Measurements from ENCODE around the gene ARL17B.
"Not testable (repeated sequence)": the region's sequence is repeated elsewhere in the genome, so short reads cannot be mapped to it uniquely, and the experiment has no call there.

ARL17B gene

DNA sequence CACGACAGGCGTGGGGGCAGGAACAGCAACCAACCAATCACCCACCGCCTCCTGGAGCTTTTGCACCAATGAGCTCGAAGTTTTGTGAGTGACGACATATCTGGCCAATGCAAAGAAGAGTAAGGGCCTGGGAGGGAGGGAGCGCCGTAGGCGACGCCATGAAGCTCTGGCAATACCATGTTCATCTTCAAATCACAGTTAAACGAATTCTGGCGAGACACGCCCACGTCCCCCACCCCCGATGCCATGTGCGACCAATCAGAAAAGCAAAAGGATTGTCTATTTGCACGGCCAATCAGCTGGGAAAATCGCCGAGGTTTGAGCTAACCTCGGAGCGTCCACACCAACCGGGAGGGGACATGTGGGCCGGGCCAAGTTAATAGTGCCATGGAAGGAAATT lies at the start of gene ARL17B:
TSS of gene ARL17B (minus strand) at position 12 of the 400 bp plus-strand sequence. CDS start 3,369 bp downstream, outside the sequence.
- DNase-seq = not testable (repeated sequence)

DNA sequence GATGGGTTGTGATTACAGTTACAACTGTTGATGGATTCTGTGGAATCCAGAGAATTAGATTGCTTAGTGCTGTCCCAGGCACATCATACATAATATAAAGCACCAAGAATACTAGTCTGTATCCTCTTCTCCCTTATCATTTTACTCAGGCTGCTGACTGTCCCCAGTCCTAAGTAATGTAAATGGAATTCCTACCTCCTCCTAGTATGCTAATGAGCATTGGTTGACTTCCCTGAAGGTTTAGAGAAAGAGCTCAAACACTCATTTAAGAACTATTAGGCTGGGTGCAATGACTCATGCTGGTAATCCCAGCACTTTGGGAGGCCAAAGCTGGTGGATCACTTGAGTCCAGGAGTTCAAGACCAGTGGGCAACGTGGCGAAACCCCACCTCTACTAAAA lies 48.3 kb upstream of the ARL17B start:
- not testable (repeated sequence) for DNase-seq

DNA sequence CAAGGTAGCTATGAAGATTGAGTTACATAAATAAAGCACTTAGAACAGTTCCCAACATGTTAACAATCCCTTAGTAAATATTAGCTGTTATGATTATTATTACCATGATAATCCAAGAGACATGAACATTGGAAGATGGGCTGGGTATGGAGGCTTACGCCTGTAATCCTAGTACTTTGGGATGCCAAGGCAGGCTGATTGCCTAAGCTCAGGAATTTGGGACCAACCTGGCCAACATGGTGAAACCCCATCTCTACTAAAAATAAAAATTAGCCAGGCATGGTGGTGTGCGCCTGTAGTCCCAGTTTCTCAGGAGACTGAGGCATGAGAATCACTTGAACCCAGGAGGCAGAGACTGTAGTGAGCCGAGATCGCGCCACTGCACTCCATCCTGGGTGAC lies 45.6 kb upstream of the ARL17B start:
- DNase-seq = not testable (repeated sequence)

DNA sequence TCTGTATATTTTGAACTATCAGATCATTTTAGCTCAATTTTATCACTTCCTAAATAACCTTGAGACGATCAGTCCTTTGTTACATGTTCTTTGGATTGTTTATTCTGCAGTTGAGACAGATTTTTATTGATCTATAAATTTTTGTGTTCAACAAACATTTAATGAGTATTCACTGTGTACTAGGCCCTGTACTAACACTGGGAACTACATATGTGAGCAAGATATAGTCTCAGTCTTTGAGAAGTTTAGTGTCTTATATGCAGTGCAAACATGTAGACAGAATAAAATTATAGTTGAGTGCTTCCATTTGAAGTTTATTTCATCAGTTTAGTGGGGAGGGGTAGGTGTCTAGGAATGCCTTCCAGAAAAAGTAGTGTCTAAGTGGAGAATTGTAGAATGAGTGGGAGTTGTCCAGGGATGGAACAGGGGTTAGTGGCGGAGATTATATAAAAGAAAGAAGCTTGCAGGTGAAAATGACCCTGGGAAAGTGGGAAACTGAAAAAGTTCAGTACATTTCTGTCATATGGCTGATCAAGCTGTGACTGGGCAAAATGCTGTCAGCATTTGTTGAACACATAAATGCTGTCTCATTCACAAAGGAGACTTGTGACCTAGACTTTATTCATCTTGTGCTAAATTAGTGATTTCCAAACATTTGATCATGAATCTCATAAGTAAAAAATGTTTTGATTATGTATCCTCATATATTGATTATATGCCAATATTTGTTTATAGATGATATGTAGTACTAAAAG lies 39.6 kb upstream of the ARL17B start:
- DNase-seq = not testable (repeated sequence)

DNA sequence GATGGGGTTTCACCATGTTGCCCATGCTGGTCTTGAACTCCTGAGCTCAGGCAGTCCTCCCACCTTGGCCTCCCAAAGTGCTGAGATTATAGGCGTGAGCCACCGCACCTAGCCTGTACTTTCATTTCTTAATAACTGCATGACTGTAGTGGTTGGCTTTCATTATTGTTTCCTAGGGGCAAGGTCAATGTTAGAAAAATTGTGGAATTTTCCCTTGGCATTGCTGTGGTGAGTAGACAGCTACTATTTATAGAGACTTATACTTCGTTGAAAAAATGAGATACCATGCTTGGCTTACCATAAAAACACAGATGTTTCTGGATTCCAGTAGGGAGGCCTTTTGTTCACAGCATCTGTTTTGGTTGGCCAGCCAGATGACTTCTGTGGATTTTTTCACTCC lies 39.0 kb upstream of the ARL17B start:
- DNase-seq = not testable (repeated sequence)

DNA sequence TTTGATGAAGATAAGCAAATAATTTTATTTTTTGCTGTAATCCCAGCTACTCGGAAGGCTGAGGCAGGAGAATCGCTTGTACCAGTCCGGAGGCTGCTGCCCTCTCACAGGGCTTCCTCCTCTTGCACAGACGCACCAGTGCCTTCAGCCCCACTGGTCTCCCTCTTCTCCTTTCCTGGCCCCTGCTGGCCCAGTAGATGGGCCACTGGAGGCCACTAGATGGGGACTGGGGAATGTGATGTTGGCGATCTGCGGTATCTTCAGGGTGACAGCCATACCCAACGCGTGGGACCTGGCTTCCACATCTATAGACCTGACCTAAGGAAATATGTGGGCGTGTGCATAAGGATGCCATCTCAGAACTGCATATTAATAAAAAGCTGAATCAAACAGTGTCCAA lies 38.4 kb upstream of the ARL17B start:
- not testable (repeated sequence) for DNase-seq

DNA sequence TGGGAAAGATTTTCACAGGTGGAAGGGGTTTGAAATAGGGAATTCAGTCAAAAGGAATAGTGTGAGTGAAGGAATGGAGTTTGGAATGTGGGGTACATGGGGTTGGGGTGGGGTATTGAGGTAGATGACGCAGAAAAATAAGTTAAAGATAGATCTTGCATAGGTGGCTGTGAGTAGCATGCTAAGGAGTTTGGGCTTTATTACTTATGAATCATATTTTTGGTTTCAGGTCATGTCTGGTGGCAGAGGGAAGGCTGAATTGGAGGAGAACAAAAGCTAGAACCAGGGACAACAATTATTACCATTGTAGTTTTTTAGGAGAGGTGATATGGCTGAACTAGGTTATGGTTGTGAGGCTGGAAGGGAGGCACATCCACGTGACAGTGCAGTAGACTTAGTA lies 34.7 kb upstream of the ARL17B start:
- DNase-seq = not testable (repeated sequence)

DNA sequence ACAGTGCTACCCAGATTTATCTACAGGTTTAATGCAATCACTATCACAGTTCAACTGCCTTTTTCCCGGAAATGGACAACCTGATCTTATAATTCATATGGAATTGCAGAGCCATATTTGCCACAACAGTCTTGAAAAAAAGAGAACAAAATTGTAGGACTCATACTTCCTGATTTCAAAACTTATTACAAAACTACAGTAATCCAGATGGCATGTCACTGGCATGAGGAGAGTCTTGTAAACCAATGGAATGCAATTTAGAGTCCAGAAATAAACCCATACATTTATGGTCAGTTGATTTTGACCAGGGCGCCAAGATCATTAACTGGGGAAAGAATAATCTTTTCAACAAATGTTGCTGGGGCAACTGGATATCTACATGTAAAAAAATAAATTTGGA lies 32.1 kb upstream of the ARL17B start:
- not testable (repeated sequence) for DNase-seq

DNA sequence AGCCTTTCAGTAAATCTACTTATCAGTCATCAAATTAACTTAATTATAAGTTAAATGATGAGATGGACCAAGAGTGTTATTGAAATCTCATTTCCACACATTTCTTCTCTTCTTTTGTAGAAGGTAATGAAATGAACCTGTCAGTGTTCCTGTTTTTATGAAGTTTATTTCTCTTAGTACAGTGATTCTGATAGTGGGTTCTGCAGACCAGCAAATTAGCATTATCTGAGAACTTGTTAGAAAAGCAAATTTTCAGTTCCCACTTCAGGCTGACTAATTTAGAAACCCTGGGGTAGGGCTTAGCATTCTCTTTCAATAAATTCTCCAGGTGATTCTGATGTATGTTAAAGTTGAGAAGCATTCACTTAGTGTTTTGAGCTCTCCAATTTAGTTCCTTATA lies 23.9 kb upstream of the ARL17B start:
- DNase-seq = not testable (repeated sequence)

DNA sequence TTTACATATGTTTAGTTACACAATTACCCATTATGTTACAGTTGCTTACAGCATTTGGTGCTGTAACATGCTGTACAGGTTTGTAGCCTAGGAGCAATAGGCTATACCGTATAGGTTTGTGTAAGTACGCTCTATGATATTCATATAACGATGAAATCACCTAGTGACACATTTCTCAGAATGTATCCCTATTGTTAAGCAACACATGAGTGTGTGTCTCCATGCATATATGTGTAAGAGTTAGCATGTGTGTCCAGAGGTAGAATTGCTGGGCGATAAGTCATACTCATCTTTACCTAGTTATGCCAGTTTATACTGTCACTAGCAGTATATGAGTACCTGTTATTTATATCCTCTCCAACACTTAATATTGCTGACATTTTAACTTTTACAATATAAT lies 21.6 kb upstream of the ARL17B start:
- not testable (repeated sequence) for DNase-seq

DNA sequence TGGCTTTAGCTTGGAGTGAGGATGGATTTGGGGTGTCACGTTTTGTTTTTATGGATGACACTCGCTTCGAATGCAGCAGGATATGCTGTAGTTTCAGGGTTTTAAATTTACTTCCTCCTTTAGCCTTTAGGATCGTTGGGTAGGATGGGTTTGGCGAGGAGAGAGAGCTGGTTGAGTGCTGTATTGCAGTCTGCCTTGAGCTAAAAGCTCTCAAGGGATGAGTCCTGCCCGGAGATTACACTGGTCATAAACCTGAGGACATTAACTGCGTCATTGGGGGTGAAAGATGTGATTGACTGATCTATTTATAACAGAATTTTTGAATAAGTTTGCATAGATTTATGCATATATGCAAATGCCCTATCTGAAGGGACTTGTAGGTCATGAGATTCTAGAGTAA lies 11.9 kb upstream of the ARL17B start:
- DNase-seq = not testable (repeated sequence)

DNA sequence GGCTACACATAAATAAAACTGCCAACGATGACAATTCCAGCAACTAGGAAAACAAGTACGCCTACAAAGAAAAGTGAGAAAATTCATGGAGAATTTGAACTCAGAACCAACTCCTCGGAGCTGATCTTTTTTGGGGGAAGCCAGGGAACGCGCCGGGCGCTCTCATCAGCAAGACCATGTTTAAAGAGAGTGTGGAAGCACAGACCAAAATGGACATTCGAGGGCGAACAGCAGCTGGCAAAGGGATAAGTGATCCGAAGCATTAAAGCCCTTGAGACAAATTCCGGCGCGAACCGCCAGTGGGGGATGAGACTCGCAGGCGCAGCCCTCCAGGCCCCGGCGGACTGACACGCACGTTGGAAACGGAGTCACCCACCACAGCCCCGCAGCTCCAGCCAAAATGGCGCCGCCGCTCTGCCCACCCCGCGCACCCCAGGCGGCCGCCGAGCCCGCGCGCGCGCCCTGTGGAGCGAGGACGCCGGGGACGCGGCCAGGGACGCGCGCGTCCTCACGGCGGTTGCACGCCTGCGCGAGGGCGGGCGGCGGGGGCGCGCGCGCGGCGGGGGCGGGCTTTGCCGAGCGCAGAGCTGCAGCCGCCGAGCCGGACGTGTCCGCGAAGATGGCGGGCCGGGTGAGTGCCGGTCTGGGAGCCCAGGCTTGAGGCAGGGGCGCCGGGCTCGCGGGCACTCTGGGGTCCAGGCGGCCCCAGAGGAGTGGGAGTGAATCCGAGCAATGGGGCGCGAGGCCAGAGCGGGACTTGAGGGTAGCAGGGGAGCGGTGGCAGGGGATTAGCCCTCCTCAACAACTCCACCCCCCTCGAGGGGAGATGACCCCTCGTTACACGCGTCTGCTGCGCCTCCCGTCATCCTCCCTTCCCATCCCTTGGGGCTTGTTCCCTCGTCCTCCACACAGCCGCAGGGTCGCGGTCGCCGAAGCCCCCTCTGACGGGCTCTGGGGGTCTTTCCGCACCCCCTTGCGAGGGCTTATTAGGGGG lies 11.0 kb upstream of the ARL17B start:
- not testable (repeated sequence) for DNase-seq

DNA sequence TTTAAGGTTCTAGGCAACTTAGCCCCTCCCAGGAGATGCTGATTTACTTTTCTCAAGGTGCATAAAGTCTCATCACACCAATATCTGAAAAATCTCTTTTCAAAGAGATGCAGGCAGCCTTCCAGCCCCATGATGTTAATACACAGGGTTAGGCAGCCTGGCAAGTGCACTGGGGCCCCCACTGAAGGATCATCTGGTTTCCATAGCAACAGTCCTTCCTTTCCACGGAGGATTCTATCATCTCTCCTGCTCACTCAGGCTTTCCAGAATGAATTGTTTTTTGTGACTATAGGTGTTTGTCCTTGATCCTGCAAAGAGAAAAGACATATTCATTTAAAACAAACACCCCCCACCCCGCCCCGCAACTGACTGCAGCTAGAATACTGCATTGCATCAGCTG lies 6.0 kb upstream of the ARL17B start:
- not testable (repeated sequence) for DNase-seq

DNA sequence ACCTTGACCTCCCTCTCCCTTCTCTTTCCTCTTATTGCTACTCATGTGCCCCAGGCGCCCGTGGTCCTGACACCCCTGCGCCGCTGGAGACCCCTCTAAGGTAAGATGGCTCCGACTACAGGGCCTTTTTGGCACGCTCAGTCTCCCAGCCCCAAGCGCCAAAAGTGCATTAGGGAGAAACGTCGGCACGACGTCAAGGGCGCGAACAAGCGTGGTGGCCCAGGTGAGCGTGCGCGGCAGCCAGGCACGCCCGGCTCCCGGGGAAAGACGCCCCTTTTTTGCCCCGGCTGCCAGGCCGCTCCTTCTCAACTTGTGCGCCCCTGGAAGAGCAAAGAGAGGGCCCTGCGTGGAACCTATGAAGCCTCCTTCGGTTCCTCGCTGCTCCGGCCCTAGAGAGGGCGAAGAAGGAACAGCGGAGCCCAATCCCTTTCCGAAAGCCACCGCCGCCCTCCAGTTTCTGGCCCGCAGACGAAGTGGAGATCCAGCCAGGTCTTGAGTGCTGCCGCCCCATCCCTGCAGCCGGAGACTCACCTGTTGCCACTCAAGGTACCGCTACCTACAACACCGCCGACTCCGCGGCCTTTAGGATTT lies 326 bp downstream of the ARL17B start:
- not testable (repeated sequence) for DNase-seq

DNA sequence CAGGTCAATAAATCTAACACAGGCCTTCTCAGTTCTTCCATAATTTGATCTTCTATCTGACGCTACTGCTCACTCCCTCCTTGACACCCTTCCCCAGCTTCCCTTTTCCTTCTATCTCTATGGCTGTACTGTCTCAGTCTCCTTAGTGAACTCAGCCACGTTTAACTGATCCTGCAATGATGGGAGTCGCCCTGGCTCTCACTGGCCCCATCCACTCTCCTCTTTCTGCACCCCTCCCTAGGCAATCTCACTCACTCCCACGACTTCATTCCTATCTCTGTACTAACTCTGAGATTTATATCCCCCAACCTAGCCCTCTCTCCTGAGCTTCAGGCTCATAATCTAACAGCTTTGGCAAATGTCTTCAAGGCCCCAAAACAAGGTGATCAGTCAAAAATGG lies 7.7 kb downstream of the ARL17B start:
- not testable (repeated sequence) for DNase-seq

DNA sequence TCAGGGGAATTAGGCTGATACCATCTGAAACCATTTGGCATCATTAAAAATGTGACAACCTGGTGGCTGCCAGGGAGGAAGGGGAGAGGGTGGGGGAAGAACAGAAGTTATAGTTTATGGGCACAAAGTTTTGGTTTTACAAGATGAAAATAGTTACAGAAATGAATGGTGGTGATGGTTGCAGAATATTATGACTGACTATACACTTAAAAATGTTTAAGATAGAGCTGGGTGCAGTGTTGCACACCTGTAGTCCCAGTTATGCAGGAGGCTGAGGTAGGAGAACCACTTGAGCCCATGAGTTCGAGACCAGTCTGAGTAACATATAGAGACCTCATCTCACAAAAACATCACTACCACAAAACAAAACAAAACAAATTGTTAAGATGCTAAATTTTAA lies 12.5 kb downstream of the ARL17B start:
- not testable (repeated sequence) for DNase-seq

DNA sequence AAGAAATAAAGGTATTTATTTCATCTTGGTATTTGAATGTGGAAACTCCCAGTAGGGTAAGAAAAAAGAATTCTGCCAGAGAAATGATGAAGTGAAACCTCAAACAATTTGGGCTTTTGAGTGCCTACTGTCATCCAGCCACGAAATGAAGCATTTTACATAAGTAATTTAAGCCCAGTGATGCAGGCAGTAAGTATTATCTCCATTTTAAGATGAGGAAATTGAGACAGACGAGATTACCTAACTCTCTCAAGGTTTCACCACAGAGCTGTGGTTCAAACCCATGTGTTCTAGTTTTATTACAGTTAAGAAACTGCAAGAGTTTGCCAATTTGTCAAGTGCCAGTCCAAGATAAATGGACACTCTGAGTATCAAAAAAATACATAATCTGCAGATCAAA lies 13.2 kb downstream of the ARL17B start:
- DNase-seq = not testable (repeated sequence)

DNA sequence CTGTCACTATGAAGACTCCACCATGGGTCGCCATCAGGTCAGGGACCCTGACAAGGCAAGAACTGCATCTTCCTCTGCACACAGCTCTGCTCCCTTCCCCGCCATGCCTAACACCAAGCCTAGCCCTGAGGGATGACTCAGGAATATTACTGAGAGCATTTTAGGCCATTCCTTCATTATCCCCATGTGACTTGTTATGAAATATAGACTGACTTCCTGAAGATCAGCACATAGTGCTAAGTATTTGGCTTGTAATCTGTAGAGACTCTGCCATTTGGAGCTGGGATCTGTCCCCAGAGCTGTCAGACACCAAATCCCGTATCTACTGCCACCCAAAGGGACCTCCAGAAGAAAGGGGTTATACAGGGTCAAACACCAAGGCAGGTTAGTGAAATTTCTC lies 19.4 kb downstream of the ARL17B start:
- not testable (repeated sequence) for DNase-seq

DNA sequence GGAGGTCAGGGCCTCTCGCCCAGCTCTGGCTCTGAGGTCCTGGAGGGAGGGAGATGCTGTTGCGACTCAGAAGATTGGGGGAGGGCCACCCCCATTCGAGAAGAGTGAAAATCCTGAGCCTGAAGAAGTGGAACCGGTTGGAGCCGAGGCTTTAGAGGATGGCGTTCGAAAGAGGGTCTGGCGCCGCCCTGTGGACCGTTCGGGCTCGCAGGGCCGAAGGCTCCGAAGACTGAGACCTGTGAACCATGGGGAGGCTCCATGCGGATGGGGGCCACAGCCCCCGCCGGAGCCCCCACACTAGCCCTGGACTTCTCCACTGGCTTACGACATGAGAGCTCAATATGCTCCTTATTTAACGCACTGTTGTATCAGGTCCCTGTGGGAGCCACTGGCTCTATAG lies 20.3 kb downstream of the ARL17B start:
- DNase-seq = not testable (repeated sequence)

DNA sequence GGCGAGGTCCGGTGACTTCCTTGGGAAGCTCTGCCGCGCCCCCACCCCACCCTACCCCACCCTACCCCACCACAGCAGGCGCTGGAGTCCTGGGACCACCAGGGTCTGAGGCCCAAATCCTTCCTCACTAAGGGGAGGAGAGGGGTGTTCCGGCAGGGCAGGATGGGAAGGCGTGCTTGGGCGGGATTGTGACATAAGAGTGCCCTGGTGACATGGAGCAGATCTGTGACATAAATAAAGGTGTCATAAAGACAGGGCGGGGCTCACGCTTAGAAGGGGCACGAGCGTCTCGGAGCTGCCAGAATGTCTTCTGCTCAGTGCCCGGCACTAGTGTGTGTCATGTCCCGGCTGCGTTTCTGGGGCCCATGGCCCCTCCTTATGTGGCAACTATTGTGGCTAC lies 66.7 kb downstream of the ARL17B start, which contains the start of gene LRRC37A:
TSS of gene LRRC37A (plus strand) at position 301 of the 400 bp plus-strand sequence. CDS start at position 304, 3 bp downstream.
- DNase-seq = not testable (repeated sequence)

DNA sequence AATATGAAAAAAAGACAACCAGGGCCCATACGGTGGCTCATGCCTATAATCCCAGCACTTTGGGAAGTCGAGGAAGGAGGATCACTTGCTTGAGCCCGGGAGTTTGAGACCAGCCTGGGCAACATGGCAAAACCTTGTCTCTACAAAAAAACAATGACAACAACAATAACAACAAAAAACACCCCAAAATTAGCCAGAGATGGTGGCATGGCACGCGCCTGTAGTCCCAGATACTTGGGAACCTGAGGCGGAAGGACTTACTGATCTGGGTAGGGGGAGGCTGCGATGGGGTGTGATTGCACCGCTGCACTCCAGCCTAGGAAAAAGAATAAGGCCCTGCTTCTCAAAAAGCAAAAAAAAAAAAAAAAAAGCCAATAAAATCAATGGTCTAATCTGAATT lies 69.9 kb downstream of the ARL17B start:
- not testable (repeated sequence) for DNase-seq

DNA sequence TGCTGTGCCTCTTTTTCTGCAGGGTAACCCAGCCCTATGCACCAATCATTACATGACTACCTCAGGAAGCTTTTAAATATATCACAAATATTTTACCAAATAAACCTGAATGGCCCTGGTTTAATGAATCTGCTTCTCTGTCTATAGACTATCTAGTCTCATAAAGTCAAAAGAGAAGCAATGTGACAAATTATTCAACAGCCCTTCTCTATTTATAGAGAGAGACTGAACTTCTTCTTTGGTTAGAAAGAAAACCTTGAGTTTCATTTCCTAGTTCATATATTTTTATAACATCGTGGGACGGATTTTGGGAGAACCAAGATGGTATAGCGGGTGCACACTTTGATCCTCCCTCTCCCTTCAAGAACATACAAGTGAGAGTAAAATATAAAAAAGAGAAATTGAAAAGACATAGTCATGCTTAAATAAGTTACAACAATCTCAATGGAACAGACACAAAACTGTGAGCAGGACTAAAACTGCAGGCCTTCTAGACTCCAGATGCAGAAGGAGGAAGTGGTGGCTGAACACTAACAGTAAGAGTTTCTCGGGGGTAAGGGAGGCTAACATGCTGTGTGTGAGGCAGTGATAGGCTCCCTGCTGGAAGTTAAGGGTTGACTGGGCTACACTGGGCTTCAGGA lies 70.5 kb downstream of the ARL17B start:
- DNase-seq = not testable (repeated sequence)
